Hepatocyte (in vitro differentiated cells): Measurements from ENCODE around the gene MAGI1. TPM values are rescaled to one million over a fixed set of nuclear protein-coding genes. Genes with fewer than 3 reads are reported as not detected.

Experiments
- DNase-seq: peaks from one replicate; pipeline ENCODE4 v3.0.0-alpha.2; 2016; ENCODE audit warnings: low spot score
- H2AFZ ChIP-seq: fragments of 200-600 bp; sonication (generic); 2 replicates; pipeline ENCODE4 v1.6.0; 2016; ENCODE audit warnings: antibody characterized with exemption, mild to moderate bottlenecking
- H3K27ac ChIP-seq: fragments of 200-600 bp; sonication (generic); 2 replicates; pipeline ENCODE4 v1.5.1; 2016; ENCODE audit warnings: mild to moderate bottlenecking
- H3K27me3 ChIP-seq: fragments of 200-600 bp; sonication (generic); 2 replicates; pipeline ENCODE4 v1.6.1; 2016
- H3K36me3 ChIP-seq: fragments of 200-600 bp; sonication (generic); replicated peaks from 2 replicates; pipeline ENCODE4 v1.5.1; 2016; ENCODE audit warnings: low read depth; ENCODE audit not compliant: insufficient read depth
- H3K4me1 ChIP-seq: fragments of 200-600 bp; sonication (generic); 2 replicates; pipeline ENCODE4 v1.5.1; 2016; ENCODE audit warnings: mild to moderate bottlenecking, moderate library complexity; ENCODE audit not compliant: insufficient read depth
- H3K4me2 ChIP-seq: fragments of 200-600 bp; sonication (generic); 2 replicates; pipeline ENCODE4 v1.6.0; 2016
- H3K4me3 ChIP-seq: fragments of 200-600 bp; sonication (generic); 2 replicates; pipeline ENCODE4 v1.5.1; 2016; ENCODE audit warnings: mild to moderate bottlenecking
- H3K79me2 ChIP-seq: fragments of 200-600 bp; sonication (generic); 2 replicates; pipeline ENCODE4 v1.6.0; 2017; ENCODE audit warnings: mild to moderate bottlenecking
- H3K9me2 ChIP-seq: fragments of 200-600 bp; sonication (generic); replicated peaks from 2 replicates; pipeline ENCODE4 v1.6.0; 2017; ENCODE audit warnings: mild to moderate bottlenecking; ENCODE audit not compliant: insufficient read depth
- H3K9me3 ChIP-seq: fragments of 200-600 bp; sonication (generic); 2 replicates; pipeline ENCODE4 v1.5.1; 2016; ENCODE audit warnings: low read depth, mild to moderate bottlenecking
- H4K20me1 ChIP-seq: fragments of 200-600 bp; sonication (generic); 2 replicates; pipeline ENCODE4 v1.6.0; 2016; ENCODE audit warnings: mild to moderate bottlenecking; ENCODE audit not compliant: insufficient read depth, poor library complexity, severe bottlenecking
- EZH2 ChIP-seq: fragments of 200-600 bp; sonication (generic); IDR thresholded peaks from 2 replicates; pipeline ENCODE4 v1.6.1; 2016; ENCODE audit warnings: antibody characterized with exemption, mild to moderate bottlenecking, borderline replicate concordance
- EZH2phosphoT487 ChIP-seq: fragments of 200-600 bp; sonication (generic); IDR thresholded peaks from one replicate; pipeline ENCODE4 v1.6.1; 2018; ENCODE audit warnings: antibody characterized with exemption, mild to moderate bottlenecking, low read depth, moderate library complexity; ENCODE audit not compliant: unreplicated experiment, severe bottlenecking
- WGBS: methylation state at CpG from one replicate; pipeline ENCODE4 v1.1.6; 2016; ENCODE audit warnings: low lambda C conversion rate; ENCODE audit errors: missing lambda C conversion rate; 5-methylcytosine and 5-hydroxymethylcytosine counted together
- polyA plus RNA-seq: library from polyadenylated mRNA; unstranded; fragments of >200 nt; fragmentation: Nextera tagmentation; extraction: Ambion mirVana; gene quantifications from 2 replicates; pipeline ENCODE4 v1.2.1, GENCODE V29; 2016
- total RNA-seq: library from RNA; depleted of rRNA; stranded (reverse); fragments of >200 nt; gene quantifications from 2 replicates; pipeline ENCODE4 v1.2.3, GENCODE V29; 2014
- TF ChIP-seq, protein P1 (sequence below): fragments of 200-600 bp; sonication (generic); IDR thresholded peaks from 2 replicates; pipeline ENCODE4 v1.5.1; 2016; ENCODE audit warnings: antibody characterized with exemption, mild to moderate bottlenecking; ENCODE audit not compliant: poor library complexity

The MAGI1 gene
- total and polyA plus RNA-seq, 2 experiments from 2014 or later: 26.2 to 43.5 TPM

GRCh38 chr3:65809641-65810150, 229.0 kb downstream of the MAGI1 start:
- Histone ChIP-seq H4K20me1 (peaks cover 3% of the 10 kb centered on the region), H3K4me2 (no peak overlapping the region), H3K9me3 (no peaks in the 10 kb centered on the region), H3K9me2 (no peaks in the 10 kb centered on the region), H3K27ac (no peak overlapping the region), H3K4me1 (peaks cover 2% of the 10 kb centered on the region), H3K36me3 (no peaks in the 10 kb centered on the region), H2AFZ (no peak overlapping the region), H3K4me3 (no peak overlapping the region), H3K27me3 (no peaks in the 10 kb centered on the region), H3K79me2 (peaks cover 40% of the 10 kb centered on the region)
- WGBS: 95% methylated on average over 2 of the region's 2 CpGs
- TF ChIP-seq EZH2 (no peak), EZH2phosphoT487 (no peak)
- TF ChIP-seq, protein P1, sequence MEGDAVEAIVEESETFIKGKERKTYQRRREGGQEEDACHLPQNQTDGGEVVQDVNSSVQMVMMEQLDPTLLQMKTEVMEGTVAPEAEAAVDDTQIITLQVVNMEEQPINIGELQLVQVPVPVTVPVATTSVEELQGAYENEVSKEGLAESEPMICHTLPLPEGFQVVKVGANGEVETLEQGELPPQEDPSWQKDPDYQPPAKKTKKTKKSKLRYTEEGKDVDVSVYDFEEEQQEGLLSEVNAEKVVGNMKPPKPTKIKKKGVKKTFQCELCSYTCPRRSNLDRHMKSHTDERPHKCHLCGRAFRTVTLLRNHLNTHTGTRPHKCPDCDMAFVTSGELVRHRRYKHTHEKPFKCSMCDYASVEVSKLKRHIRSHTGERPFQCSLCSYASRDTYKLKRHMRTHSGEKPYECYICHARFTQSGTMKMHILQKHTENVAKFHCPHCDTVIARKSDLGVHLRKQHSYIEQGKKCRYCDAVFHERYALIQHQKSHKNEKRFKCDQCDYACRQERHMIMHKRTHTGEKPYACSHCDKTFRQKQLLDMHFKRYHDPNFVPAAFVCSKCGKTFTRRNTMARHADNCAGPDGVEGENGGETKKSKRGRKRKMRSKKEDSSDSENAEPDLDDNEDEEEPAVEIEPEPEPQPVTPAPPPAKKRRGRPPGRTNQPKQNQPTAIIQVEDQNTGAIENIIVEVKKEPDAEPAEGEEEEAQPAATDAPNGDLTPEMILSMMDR: no peak
- DNase-seq: no peak

- no peaks in the 10 kb centered on the region for H4K20me1 ChIP-seq
- H3K27ac ChIP-seq: no peak overlapping the region
- no peak overlapping the region for H3K4me3 ChIP-seq
- H2AFZ ChIP-seq: no peak overlapping the region
- WGBS: 97% methylated on average over 3 of the region's 3 CpGs
- H3K79me2 ChIP-seq: peaks cover 38% of the 10 kb centered on the region
- no peaks in the 10 kb centered on the region for H3K9me2 ChIP-seq
- H3K27me3 ChIP-seq: no peaks in the 10 kb centered on the region
- TF ChIP-seq EZH2phosphoT487 (no peak), EZH2 (no peak)
- TF ChIP-seq, protein P1: no peak
- no peaks in the 10 kb centered on the region for H3K36me3 ChIP-seq
- H3K9me3 ChIP-seq: no peaks in the 10 kb centered on the region
- no peaks in the 10 kb centered on the region for H3K4me1 ChIP-seq
- no peak for DNase-seq
- H3K4me2 ChIP-seq: no peak overlapping the region
These were observed 229.9 kb downstream of the MAGI1 start for GRCh38 chr3:65808824-65809223.

GRCh38 chr3:65808407-65808806, 230.3 kb downstream of the MAGI1 start:
- H3K79me2 ChIP-seq: peaks cover 40% of the 10 kb centered on the region
- TF ChIP-seq EZH2 (no peak), EZH2phosphoT487 (no peak)
- TF ChIP-seq, protein P1: no peak
- 92% methylated on average over 6 of the region's 6 CpGs for WGBS
- no peak overlapping the region for H2AFZ ChIP-seq
- no peaks in the 10 kb centered on the region for H3K27me3 ChIP-seq
- no peak overlapping the region for H3K4me3 ChIP-seq
- no peaks in the 10 kb centered on the region for H3K4me1 ChIP-seq
- H3K9me2 ChIP-seq: no peaks in the 10 kb centered on the region
- no peak overlapping the region for H3K27ac ChIP-seq
- H3K9me3 ChIP-seq: no peaks in the 10 kb centered on the region
- H3K36me3 ChIP-seq: no peaks in the 10 kb centered on the region
- no peaks in the 10 kb centered on the region for H4K20me1 ChIP-seq
- no peak for DNase-seq
- H3K4me2 ChIP-seq: no peak overlapping the region
